Spinal cord (tissue), 10 donors: ENCODE results near the gene CREBZF. TPM values are rescaled to one million over a fixed set of nuclear protein-coding genes. Genes with fewer than 3 reads are reported as not detected.
A peak's percentile ranks its signal among the peaks of the same experiment; 100 is the strongest.
"Not testable (repeated sequence)": the region's sequence is repeated elsewhere in the genome, so short reads cannot be mapped to it uniquely, and the experiment has no call there.

Experiments
- DNase-seq, 6 donors: peaks; one replicate each; pipeline versions ENCODE4 v3.0.0 to v3.0.0-alpha.2; 2013 to 2015; ENCODE audit warnings: low spot score in 6 of 6, low read depth in 4 of 6
- H3K27ac ChIP-seq: one replicate; pipeline ENCODE4 v1.5.1; 2013; ENCODE audit warnings: low read depth, low read length, control low read depth
- H3K27me3 ChIP-seq: one replicate; pipeline ENCODE4 v1.6.1; 2013; ENCODE audit warnings: low read length; ENCODE audit not compliant: control insufficient read depth, insufficient read depth
- H3K36me3 ChIP-seq: one replicate; pipeline ENCODE4 v1.6.1; 2013; ENCODE audit warnings: low read length; ENCODE audit not compliant: control insufficient read depth, insufficient read depth
- H3K4me1 ChIP-seq: one replicate; pipeline ENCODE4 v1.6.1; 2013; ENCODE audit warnings: low read length; ENCODE audit not compliant: control insufficient read depth, insufficient read depth
- H3K4me3 ChIP-seq: one replicate; pipeline ENCODE4 v1.5.1; 2013; ENCODE audit warnings: low read depth, low read length, control low read depth
- H3K9me3 ChIP-seq: one replicate; pipeline ENCODE4 v1.6.1; 2013; ENCODE audit warnings: low read length; ENCODE audit not compliant: control insufficient read depth, insufficient read depth
- WGBS: methylation state at CpG from one replicate; pipeline ENCODE4 v1.1.5; 2013; ENCODE audit warnings: missing lambda C conversion rate; ENCODE audit not compliant: insufficient coverage; 5-methylcytosine and 5-hydroxymethylcytosine counted together
- polyA plus RNA-seq, 2 donors: library from polyadenylated mRNA; unstranded; fragments of 120-200 nt; gene quantifications; one replicate each; pipeline ENCODE4 v1.2.1, GENCODE V29; 2013; ENCODE audit not compliant: insufficient read length in 2 of 2
- total RNA-seq, 2 donors: library from RNA; depleted of rRNA in 1 of 2; stranded (reverse); fragments of 120-200 nt in 1 of 2; fragments of >200 nt in 1 of 2; gene quantifications; one replicate each; pipeline versions ENCODE4 v1.2.3 to v1.2.4, GENCODE V29; 2013 to 2014
- donor health status: healthy.

The CREBZF gene
- total and polyA plus RNA-seq, 4 donors: 48.5 to 79.5 (median 70.3) TPM

GRCh38 chr11:85672105-85672902 lies 7.4 kb upstream of the CREBZF start:
- no peaks in the 10 kb centered on the region for H3K36me3 ChIP-seq
- H3K4me1 ChIP-seq: no peaks in the 10 kb centered on the region
- H3K4me3 ChIP-seq: no peak overlapping the region
- no peak for DNase-seq
- WGBS: 83% methylated on average over 8 of the region's 8 CpGs
- H3K27ac ChIP-seq: no peak overlapping the region
- no peaks in the 10 kb centered on the region for H3K9me3 ChIP-seq
- H3K27me3 ChIP-seq: no peaks in the 10 kb centered on the region

GRCh38 chr11:85670949-85671663 lies 6.2 kb upstream of the CREBZF start:
- H3K27ac ChIP-seq, H3K27me3 ChIP-seq, DNase-seq, H3K9me3 ChIP-seq, H3K4me3 ChIP-seq, H3K4me1 ChIP-seq, H3K36me3 ChIP-seq: not testable (repeated sequence)

GRCh38 chr11:85668157-85668556 lies 3.2 kb upstream of the CREBZF start:
- DNase-seq: no peak
- Histone ChIP-seq H3K9me3 (no peaks in the 10 kb centered on the region), H3K27ac (no peak overlapping the region), H3K36me3 (no peaks in the 10 kb centered on the region), H3K4me3 (no peak overlapping the region), H3K27me3 (no peaks in the 10 kb centered on the region), H3K4me1 (no peaks in the 10 kb centered on the region)
- no CpG with 5 or more reads among the region's 1 CpG for WGBS

GRCh38 chr11:85666687-85667086 lies 1.8 kb upstream of the CREBZF start:
- no peaks in the 10 kb centered on the region for H3K9me3 ChIP-seq
- H3K4me1 ChIP-seq: no peaks in the 10 kb centered on the region
- no peak for DNase-seq
- no peak overlapping the region for H3K4me3 ChIP-seq
- no CpG with 5 or more reads among the region's 3 CpGs for WGBS
- no peak overlapping the region for H3K27ac ChIP-seq
- H3K27me3 ChIP-seq: no peaks in the 10 kb centered on the region
- no peaks in the 10 kb centered on the region for H3K36me3 ChIP-seq

GRCh38 chr11:85665733-85666132 lies 804 bp upstream of the CREBZF start:
- Histone ChIP-seq H3K27me3 (no peaks in the 10 kb centered on the region), H3K9me3 (no peaks in the 10 kb centered on the region), H3K27ac (peak overlapping the region; percentile 100), H3K4me3 (no peak overlapping the region), H3K36me3 (no peaks in the 10 kb centered on the region), H3K4me1 (no peaks in the 10 kb centered on the region)
- no CpG with 5 or more reads among the region's 5 CpGs for WGBS
- DNase-seq: peak in 2 of 6 donors; percentile 14 to 42

GRCh38 chr11:85663753-85664614 lies 945 bp downstream of the CREBZF start:
- WGBS: under 1% methylated on average over 71 of the region's 73 CpGs
- DNase-seq: peak in 4 of 6 donors; percentile 58 to 92 (median 81)
- H3K36me3 ChIP-seq: no peaks in the 10 kb centered on the region
- H3K9me3 ChIP-seq: no peaks in the 10 kb centered on the region
- H3K27ac ChIP-seq: peak overlapping the region; percentile 100
- no peaks in the 10 kb centered on the region for H3K27me3 ChIP-seq
- H3K4me1 ChIP-seq: no peaks in the 10 kb centered on the region
- peak overlapping the region; percentile 96 for H3K4me3 ChIP-seq

GRCh38 chr11:85663080-85663752 lies 1.7 kb downstream of the CREBZF start:
- DNase-seq: peak in 2 of 6 donors; percentile 38 to 41
- Histone ChIP-seq H3K4me3 (peak overlapping the region; percentile 96), H3K4me1 (no peaks in the 10 kb centered on the region), H3K27me3 (no peaks in the 10 kb centered on the region), H3K9me3 (no peaks in the 10 kb centered on the region), H3K27ac (peak overlapping the region; percentile 100), H3K36me3 (no peaks in the 10 kb centered on the region)
- 6% methylated on average over 4 of the region's 10 CpGs for WGBS

- peak in 1 of 6 donors; percentile 7 for DNase-seq
- no peaks in the 10 kb centered on the region for H3K4me1 ChIP-seq
- H3K27ac ChIP-seq: no peak overlapping the region
- no peaks in the 10 kb centered on the region for H3K9me3 ChIP-seq
- H3K27me3 ChIP-seq: no peaks in the 10 kb centered on the region
- H3K4me3 ChIP-seq: peak overlapping the region; percentile 96
- no CpG with 5 or more reads among the region's 4 CpGs for WGBS
- H3K36me3 ChIP-seq: no peaks in the 10 kb centered on the region
These were observed 2.8 kb downstream of the CREBZF start for GRCh38 chr11:85661972-85662664.

GRCh38 chr11:85658180-85658579 lies 6.7 kb downstream of the CREBZF start:
- no peak overlapping the region for H3K4me3 ChIP-seq
- H3K4me1 ChIP-seq: no peaks in the 10 kb centered on the region
- no peak for DNase-seq
- H3K27ac ChIP-seq: no peak overlapping the region
- no peaks in the 10 kb centered on the region for H3K27me3 ChIP-seq
- no peaks in the 10 kb centered on the region for H3K36me3 ChIP-seq
- no CpG with 5 or more reads among the region's 1 CpG for WGBS
- no peaks in the 10 kb centered on the region for H3K9me3 ChIP-seq
